ENCODE measurements around the gene ERC2.

The ERC2 gene

GRCh38 chr3:56296361-56296760, 171.9 kb downstream of the ERC2 start:
- CTCF ChIA-PET, result no interaction called here
- TF ChIP-seq ZNF530 (tag by site-specific recombination; IDR thresholded peaks at IDR 0.05; ENCODE audit: low read depth) (no peak), ZNF366 (tag by site-specific recombination; conservative IDR thresholded peaks at IDR 0.05) (no peak), ZNF629 (tag by site-specific recombination; IDR thresholded peaks at IDR 0.05) (no peak), FEZF1 (tag by site-specific recombination; IDR thresholded peaks at IDR 0.05) (no peak), KLF8 (tag by site-specific recombination; IDR thresholded peaks at IDR 0.05) (no peak), ZNF26 (tag by site-specific recombination; IDR thresholded peaks at IDR 0.05) (no peak), EGR2 (tag by site-specific recombination; IDR thresholded peaks at IDR 0.05; ENCODE audit: low read depth) (no peak), ZNF561 (tag by site-specific recombination; IDR thresholded peaks at IDR 0.05; ENCODE audit: borderline replicate concordance) (no peak), ZNF544 (tag by site-specific recombination; IDR thresholded peaks at IDR 0.05) (no peak)
- TF ChIP-seq, protein P1, sequence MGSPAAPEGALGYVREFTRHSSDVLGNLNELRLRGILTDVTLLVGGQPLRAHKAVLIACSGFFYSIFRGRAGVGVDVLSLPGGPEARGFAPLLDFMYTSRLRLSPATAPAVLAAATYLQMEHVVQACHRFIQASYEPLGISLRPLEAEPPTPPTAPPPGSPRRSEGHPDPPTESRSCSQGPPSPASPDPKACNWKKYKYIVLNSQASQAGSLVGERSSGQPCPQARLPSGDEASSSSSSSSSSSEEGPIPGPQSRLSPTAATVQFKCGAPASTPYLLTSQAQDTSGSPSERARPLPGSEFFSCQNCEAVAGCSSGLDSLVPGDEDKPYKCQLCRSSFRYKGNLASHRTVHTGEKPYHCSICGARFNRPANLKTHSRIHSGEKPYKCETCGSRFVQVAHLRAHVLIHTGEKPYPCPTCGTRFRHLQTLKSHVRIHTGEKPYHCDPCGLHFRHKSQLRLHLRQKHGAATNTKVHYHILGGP (tag by site-specific recombination; IDR thresholded peaks at IDR 0.05), result no peak

GRCh38 chr3:56295161-56295560, 173.1 kb downstream of the ERC2 start:
- no peak for TF ChIP-seq ZNF155 (tag by site-specific recombination; IDR thresholded peaks at IDR 0.05)
- no peaks in the 10 kb centered on the region for H3K36me3 ChIP-seq (ENCODE audit: control insufficient read depth in 2 of 2, insufficient read depth in 1 of 2, low read length in 2 of 2)
- POLR2A ChIA-PET, result no interaction called here
- H3K4me3 ChIP-seq (ENCODE audit: low read depth, low read length), result no peak overlapping the region
- CTCF ChIA-PET, result no interaction called here
- H3K9me3 ChIP-seq (ENCODE audit: control insufficient read depth, insufficient read depth, low read depth, low read length), result no peaks in the 10 kb centered on the region
- H3K27ac ChIP-seq (ENCODE audit: extremely low read depth, low read depth, low read length), result no peak overlapping the region
- H3K4me1 ChIP-seq (ENCODE audit: control insufficient read depth, insufficient read depth, low read length), result no peaks in the 10 kb centered on the region

More at GRCh38 chr3:56296361-56296760, 171.9 kb downstream of the ERC2 start:
- Histone ChIP-seq H3K36me3 (ENCODE audit: control insufficient read depth in 2 of 2, insufficient read depth in 1 of 2, low read length in 2 of 2) (no peaks in the 10 kb centered on the region), H3K9me3 (ENCODE audit: control insufficient read depth, insufficient read depth, low read depth, low read length) (no peaks in the 10 kb centered on the region), H3K27ac (ENCODE audit: extremely low read depth, low read depth, low read length) (no peak overlapping the region), H3K4me3 (ENCODE audit: low read depth, low read length) (no peak overlapping the region), H3K4me1 (ENCODE audit: control insufficient read depth, insufficient read depth, low read length) (no peaks in the 10 kb centered on the region)
- POLR2A ChIA-PET, result no interaction called here

DNA sequence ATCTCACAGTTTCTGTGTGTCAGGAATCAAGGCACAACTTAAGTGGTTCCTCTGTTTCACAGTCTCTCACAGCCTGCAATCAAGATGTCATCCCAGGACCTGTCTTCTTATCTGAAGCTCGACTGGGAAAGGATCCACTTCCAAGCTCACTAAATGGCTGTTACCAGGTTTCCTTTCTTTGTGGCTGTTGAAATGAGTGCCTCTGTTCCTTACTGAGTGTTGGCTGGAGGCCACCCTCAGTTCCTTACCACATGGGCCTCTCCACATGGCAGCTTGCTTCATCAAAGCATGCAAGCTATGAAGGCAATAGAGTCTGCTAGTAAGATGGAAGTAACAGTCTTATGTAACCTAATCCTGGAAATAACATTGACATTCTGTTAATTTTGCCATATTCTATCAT, 174.0 kb downstream of the ERC2 start:
- H3K4me1 ChIP-seq (ENCODE audit: control insufficient read depth, insufficient read depth, low read length), result no peaks in the 10 kb centered on the region
- POLR2A ChIA-PET, result no interaction called here
- no peak overlapping the region for H3K4me3 ChIP-seq (ENCODE audit: low read depth, low read length)
- no peaks in the 10 kb centered on the region for H3K9me3 ChIP-seq (ENCODE audit: control insufficient read depth, insufficient read depth, low read depth, low read length)
- no peaks in the 10 kb centered on the region for H3K36me3 ChIP-seq (ENCODE audit: control insufficient read depth in 2 of 2, insufficient read depth in 1 of 2, low read length in 2 of 2)
- H3K27ac ChIP-seq (ENCODE audit: extremely low read depth, low read depth, low read length), result no peak overlapping the region
- CTCF ChIA-PET, result interaction anchor here (0.7 to 1.1 kb wide), 2 partner anchors 9 to 42 kb away, joined by 3 read pairs; no protein-coding TSS in a partner anchor
- no peak for TF ChIP-seq ZNF449 (tag by site-specific recombination; IDR thresholded peaks at IDR 0.05)
- TF ChIP-seq KLF9 (tag by site-specific recombination; IDR thresholded peaks at IDR 0.05; ENCODE audit: low read depth), result no peak
- TF ChIP-seq ZFP3 (tag by site-specific recombination; IDR thresholded peaks at IDR 0.05; ENCODE audit: low read depth), result no peak
- TF ChIP-seq ZNF184 (tag by site-specific recombination; IDR thresholded peaks at IDR 0.05), result no peak
- no peak for TF ChIP-seq ZNF16 (tag by site-specific recombination; IDR thresholded peaks at IDR 0.05; ENCODE audit: low read depth)
- TF ChIP-seq ZBTB11 (tag by site-specific recombination; conservative IDR thresholded peaks at IDR 0.05; ENCODE audit: low read depth), result no peak
- no peak for TF ChIP-seq ZNF473 (tag by site-specific recombination; IDR thresholded peaks at IDR 0.05)
- no peak for TF ChIP-seq ZNF571 (tag by site-specific recombination; IDR thresholded peaks at IDR 0.05)
- TF ChIP-seq ZNF274 (IDR thresholded peaks at IDR 0.05; ENCODE audit: low read length), result no peak
- TF ChIP-seq ZNF274 (tag by site-specific recombination; IDR thresholded peaks at IDR 0.05; ENCODE audit: borderline replicate concordance), result no peak
- TF ChIP-seq RBAK (tag by site-specific recombination; IDR thresholded peaks at IDR 0.05), result no peak
- TF ChIP-seq ZNF639 (tag by site-specific recombination; IDR thresholded peaks at IDR 0.05), result no peak
- no peak for TF ChIP-seq ZNF202 (tag by site-specific recombination; IDR thresholded peaks at IDR 0.05; ENCODE audit: borderline replicate concordance)
- TF ChIP-seq ZNF555 (tag by site-specific recombination; conservative IDR thresholded peaks at IDR 0.05), result no peak

All from HEK293 (cell line).